Right cardiac atrium (tissue), 5 donors: Measurements from ENCODE around the gene DCHS2. TPM values are rescaled to one million over a fixed set of nuclear protein-coding genes. Genes with fewer than 3 reads are reported as not detected.

ENCODE experiments used
- ATAC-seq, 2 donors: fragments of 200-7000 bp; cut with Tn5 transposase; one replicate each; pipeline versions ENCODE4 v1.8.0 to v1.9.1; 2020; ENCODE audit warnings: moderate library complexity in 2 of 2, mild to moderate bottlenecking in 1 of 2
- DNase-seq, 3 donors: peaks; one replicate each; pipeline ENCODE4 v3.0.0-alpha.2; 2020
- H3K27ac ChIP-seq: one replicate; pipeline ENCODE4 v1.5.1; 2013; ENCODE audit warnings: mild to moderate bottlenecking, low read length, control low read depth, moderate library complexity
- H3K27me3 ChIP-seq: one replicate; pipeline ENCODE4 v1.6.1; 2013; ENCODE audit not compliant: control insufficient read depth, insufficient read depth
- H3K4me1 ChIP-seq: one replicate; pipeline ENCODE4 v1.6.1; 2013; ENCODE audit warnings: low read length; ENCODE audit not compliant: control insufficient read depth, insufficient read depth
- H3K4me3 ChIP-seq: one replicate; pipeline ENCODE4 v1.5.1; 2013; ENCODE audit warnings: low read length, control low read depth
- H3K9me3 ChIP-seq: one replicate; pipeline ENCODE4 v1.6.1; 2013; ENCODE audit warnings: low read length; ENCODE audit not compliant: control insufficient read depth
- WGBS: extraction: QIAGEN DNeasy Blood & Tissue Kit; methylation state at CpG from one replicate; pipeline ENCODE4 v1.1.7; 2013; 5-methylcytosine and 5-hydroxymethylcytosine counted together
- intact Hi-C, 4 donors: fragments of 100-400 bp; cut with DNase I; formaldehyde crosslinking; loops; one replicate each; pipeline versions ENCODE4 v1.11.0 to v1.14.0; 2022 to 2023
- polyA plus RNA-seq: library from polyadenylated mRNA; stranded (reverse); fragments of 200-250 nt; gene quantifications from one replicate; pipeline ENCODE4 v1.2.3, GENCODE V29; 2013
- total RNA-seq, 4 donors: library from RNA; stranded (reverse); fragmentation: NEBNext Ultra II Directional; extraction: Animal tissue kit (Norgen Biotek cat#: 25700); gene quantifications; one replicate each; pipeline ENCODE4 v1.2.1, GENCODE V29; 2021
- donor health status: healthy with polysubstance abuse.
- donor health status: DM: no; HTN: yes; CAD: no.
- donor health status: DM: no; HTN: no; CAD: no.
- donor health status: DM: no; HTN: yes; CAD: no; lungs with severe emphysema.
- donor health status: DM: yes; HTN: yes; CAD: no.

The DCHS2 gene
- total and polyA plus RNA-seq, 5 donors = not detected

DNA sequence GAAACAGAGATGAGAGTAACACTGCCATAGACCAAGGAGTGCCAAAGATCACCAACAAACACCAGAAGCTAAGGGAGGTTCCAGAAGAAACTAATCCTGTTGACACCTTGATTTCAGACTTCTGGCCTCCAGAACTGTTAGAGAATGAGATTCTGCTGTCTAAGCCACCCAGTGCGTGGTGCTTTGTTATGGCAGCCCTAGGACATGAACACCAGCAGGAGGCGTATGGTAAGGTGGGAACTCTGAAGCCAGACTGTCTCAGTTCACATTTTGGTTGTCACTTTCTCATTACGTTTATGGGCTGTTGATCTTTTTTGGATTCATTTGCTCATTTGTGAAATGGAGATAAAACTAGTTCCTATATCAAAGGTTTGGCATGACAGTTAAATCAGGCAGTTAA is 142.9 kb downstream of the DCHS2 start:
- Histone ChIP-seq H3K4me1 (no peaks in the 10 kb centered on the region), H3K27ac (no peak overlapping the region), H3K9me3 (no peaks in the 10 kb centered on the region), H3K4me3 (no peak overlapping the region), H3K27me3 (no peaks in the 10 kb centered on the region)
- intact Hi-C loops = no loop called here
- WGBS = 75% methylated on average over 3 of the region's 3 CpGs
- DNase-seq (no peak), ATAC-seq (no peak)

DNA sequence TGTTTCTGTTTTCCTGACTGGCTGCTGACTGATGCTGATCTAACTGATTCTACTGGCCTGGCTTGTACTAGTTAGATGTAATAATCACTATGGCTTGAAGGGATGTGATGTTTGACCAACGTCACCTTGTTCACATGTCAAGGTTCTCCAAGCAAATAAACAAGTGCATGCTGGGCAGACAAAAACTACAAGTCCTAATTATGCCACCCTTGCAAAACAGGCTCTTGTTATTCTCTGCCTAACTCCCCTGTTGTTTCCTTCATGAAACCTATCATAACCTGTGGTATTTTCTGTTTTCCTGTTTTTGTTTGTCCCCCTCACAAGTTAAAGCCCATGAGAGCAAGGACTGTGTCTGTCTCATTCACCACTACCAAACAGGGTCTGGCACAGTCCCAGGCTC is 146.2 kb downstream of the DCHS2 start:
- WGBS = 67% methylated on average over 1 of the region's 1 CpG
- Histone ChIP-seq H3K27ac (no peak overlapping the region), H3K4me1 (no peaks in the 10 kb centered on the region), H3K27me3 (no peaks in the 10 kb centered on the region), H3K4me3 (no peak overlapping the region), H3K9me3 (no peaks in the 10 kb centered on the region)
- no peak for DNase-seq
- intact Hi-C loops = no loop called here
- ATAC-seq = no peak

DNA sequence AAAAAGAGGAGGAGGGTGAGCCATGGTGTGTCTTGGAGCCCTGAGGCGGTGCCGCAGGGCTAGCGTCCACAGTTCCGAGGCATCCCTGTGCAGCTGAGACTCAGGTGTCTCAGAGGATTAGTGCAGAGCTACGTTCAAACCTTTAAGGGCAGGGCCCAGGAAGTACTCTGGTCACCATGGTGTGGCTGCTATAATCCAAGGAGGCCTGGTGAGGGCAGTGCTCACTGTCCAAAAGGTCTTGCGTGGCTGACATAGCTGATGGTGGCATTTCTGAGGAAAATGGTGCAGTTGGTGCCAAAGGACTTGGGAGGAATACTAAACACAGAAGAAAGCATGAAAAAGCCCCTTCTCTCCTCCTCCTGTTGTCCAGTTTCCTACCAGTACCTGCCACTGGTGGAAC is 146.9 kb downstream of the DCHS2 start:
- WGBS = 81% methylated on average over 6 of the region's 6 CpGs
- intact Hi-C loops = no loop called here

DNA sequence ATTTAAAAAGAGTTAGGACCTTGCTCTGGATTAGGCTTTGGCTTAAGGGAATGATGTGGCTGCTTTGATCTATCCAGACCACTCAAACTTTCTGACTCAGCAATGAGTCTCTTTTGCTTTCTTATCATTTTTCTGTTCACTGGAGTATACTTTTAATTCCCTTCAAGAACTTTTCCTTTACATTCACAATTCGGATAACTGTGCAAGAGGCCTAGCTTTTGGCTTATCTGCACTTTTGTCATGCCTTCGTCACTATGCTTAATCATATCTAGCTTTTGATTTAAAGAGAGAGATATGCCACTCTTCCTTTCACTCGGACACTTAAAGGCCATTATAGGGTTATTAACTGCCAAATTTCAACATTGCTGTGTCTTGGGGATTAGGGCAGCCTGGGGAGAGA is 147.9 kb downstream of the DCHS2 start:
- DNase-seq = no peak
- H3K4me3 ChIP-seq = no peak overlapping the region
- H3K4me1 ChIP-seq = no peaks in the 10 kb centered on the region
- no peaks in the 10 kb centered on the region for H3K27me3 ChIP-seq
- 37% methylated on average over 3 of the region's 3 CpGs for WGBS
- H3K9me3 ChIP-seq = no peaks in the 10 kb centered on the region
- no peak overlapping the region for H3K27ac ChIP-seq
- ATAC-seq = no peak
- intact Hi-C loops = no loop called here

More for the DNA sequence above, 146.9 kb downstream of the DCHS2 start:
- ATAC-seq (no peak), DNase-seq (no peak)
- Histone ChIP-seq H3K4me1 (no peaks in the 10 kb centered on the region), H3K4me3 (no peak overlapping the region), H3K27ac (no peak overlapping the region), H3K9me3 (no peaks in the 10 kb centered on the region), H3K27me3 (no peaks in the 10 kb centered on the region)

DNA sequence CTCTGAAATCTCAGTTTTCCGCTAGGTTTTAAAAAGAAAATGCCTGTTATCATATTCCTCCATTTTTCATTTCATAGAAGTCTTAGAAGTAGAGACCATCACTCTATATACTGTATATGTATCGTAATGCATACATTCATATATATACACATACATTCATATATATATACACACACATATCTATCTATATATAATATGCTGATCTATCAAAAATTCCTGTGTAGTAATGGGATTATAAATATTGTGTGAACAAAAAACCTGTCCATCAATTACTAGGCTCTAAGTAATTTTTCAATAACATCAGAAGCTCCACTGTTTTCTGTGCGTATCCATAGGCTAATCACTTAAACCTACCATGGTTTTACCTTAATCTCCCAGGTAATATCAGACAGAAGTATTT is 150.2 kb downstream of the DCHS2 start:
- no peaks in the 10 kb centered on the region for H3K27me3 ChIP-seq
- no peaks in the 10 kb centered on the region for H3K9me3 ChIP-seq
- WGBS = 94% methylated on average over 3 of the region's 3 CpGs
- no peak for DNase-seq
- no peak for ATAC-seq
- intact Hi-C loops = no loop called here
- no peak overlapping the region for H3K4me3 ChIP-seq
- no peak overlapping the region for H3K27ac ChIP-seq
- H3K4me1 ChIP-seq = no peaks in the 10 kb centered on the region

DNA sequence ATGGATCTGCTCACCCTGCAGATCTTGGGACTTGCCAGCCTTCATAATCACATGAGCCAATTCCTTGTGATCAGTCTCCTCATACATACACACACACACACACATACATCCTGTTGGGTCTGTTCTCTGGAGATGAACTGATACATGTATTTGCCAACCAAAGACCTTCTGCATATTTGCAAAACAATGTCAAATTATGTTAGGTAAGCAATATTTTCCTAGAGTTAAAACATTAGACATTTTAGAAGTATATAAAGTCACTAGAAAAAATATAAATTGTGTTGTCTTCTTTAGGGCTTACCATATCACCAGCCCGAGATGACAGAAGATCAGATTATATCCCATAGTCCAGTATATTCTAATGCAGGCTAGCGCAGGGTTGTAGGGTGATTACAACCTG is 156.0 kb downstream of the DCHS2 start:
- Histone ChIP-seq H3K9me3 (no peaks in the 10 kb centered on the region), H3K4me3 (no peak overlapping the region), H3K4me1 (no peaks in the 10 kb centered on the region), H3K27me3 (no peaks in the 10 kb centered on the region), H3K27ac (no peak overlapping the region)
- WGBS = 89% methylated on average over 2 of the region's 2 CpGs
- DNase-seq = no peak
- ATAC-seq = no peak
- intact Hi-C loops = no loop called here

DNA sequence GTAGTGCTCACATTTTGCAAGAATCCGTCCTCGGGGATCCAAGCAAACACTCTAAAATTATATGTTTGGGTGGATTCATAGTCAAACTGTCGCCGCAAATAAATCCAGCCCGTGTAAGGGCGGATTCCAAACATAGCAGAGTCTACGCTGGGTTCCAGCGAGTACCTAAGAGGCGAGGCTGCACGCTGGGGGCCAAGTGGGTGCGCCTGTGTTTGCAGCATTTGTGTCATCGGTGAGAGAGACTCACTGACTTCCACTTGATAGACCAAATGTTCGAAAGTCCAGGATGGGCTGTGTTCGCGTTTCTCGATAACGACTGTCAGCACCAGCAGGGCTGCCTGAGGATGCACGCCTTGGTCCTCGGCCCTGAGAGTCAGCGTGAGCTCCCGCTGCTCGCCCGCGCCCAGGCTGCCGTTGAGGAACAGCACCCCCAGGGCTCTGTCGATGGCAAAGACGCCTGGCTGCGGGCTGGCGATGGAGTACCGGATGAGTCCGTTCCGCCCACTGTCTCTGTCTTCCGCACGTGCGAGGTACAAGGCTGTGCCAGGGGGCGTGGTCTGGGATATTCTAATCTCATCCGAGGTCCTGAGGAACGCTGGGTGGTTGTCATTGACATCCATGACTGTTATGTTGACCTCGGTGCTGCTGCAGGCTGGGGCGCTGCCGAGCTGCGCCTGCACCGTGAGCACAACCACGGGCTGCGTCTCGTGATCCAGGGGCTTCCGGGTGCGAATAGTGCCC is 158.7 kb downstream of the DCHS2 start:
- H3K9me3 ChIP-seq = no peaks in the 10 kb centered on the region
- no peak overlapping the region for H3K27ac ChIP-seq
- peak; percentile 55 to 86 for ATAC-seq
- no peaks in the 10 kb centered on the region for H3K4me1 ChIP-seq
- 4% methylated on average over 48 of the region's 48 CpGs for WGBS
- DNase-seq = peak; percentile 24 to 66 (median 60)
- intact Hi-C loops = no loop called here
- H3K27me3 ChIP-seq = no peaks in the 10 kb centered on the region
- no peak overlapping the region for H3K4me3 ChIP-seq

DNA sequence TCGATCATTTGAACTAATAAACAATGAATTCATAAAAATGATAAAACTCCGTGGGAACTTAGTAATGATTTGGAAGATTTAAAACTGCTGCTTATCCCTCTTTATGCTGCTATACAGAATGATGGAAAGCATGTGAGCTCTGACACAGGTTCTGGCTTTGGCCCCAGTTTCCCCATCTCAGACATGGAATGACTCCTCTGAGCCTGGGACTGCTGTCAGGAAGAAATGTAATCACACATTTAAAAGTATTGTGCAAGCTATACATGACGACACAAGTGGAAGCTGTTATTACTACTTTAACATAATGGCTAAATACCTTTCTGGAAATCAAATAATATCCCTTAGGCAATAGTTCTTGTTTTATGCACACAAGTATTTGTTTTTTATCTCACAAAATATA is 161.7 kb downstream of the DCHS2 start:
- intact Hi-C loops = no loop called here
- Histone ChIP-seq H3K4me1 (no peaks in the 10 kb centered on the region), H3K4me3 (no peak overlapping the region), H3K9me3 (no peaks in the 10 kb centered on the region), H3K27me3 (no peaks in the 10 kb centered on the region), H3K27ac (no peak overlapping the region)
- ATAC-seq (peak in 1 of 2 donors; percentile 35), DNase-seq (peak in 1 of 3 donors; percentile 30)
- 43% methylated on average over 3 of the region's 3 CpGs for WGBS

DNA sequence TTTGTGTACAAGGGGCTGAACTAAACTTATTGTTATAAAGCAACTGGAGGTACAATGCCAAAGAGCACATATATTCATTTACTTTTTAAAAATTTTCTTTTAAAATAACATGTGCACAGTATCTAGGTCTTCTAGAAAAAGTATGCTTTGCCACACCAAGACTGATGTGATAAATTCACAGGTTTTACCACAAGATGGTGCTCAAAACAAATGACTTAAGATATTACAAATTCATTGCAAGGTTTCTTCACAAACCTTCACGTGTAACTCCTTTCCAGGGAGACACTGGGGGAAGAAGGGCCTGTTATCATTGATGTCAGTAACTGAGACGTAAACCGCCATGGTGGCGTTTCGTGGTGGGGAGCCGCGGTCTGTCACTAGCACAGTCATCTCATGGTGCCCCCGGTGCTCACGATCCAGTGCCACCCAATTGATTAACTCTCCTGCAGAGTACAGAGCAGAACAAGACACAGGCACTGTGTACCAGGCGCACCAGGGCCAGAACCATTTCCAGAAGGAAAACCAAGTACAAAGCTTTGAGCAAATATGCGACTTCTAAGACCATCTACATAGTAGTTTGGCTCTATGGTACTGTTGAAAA is 162.2 kb downstream of the DCHS2 start:
- H3K27me3 ChIP-seq = no peaks in the 10 kb centered on the region
- ATAC-seq (peak in 1 of 2 donors; percentile 40), DNase-seq (peak in 1 of 3 donors; percentile 38)
- H3K9me3 ChIP-seq = no peaks in the 10 kb centered on the region
- WGBS = 51% methylated on average over 11 of the region's 11 CpGs
- H3K4me3 ChIP-seq = no peak overlapping the region
- no peak overlapping the region for H3K27ac ChIP-seq
- intact Hi-C loops = no loop called here
- no peaks in the 10 kb centered on the region for H3K4me1 ChIP-seq

DNA sequence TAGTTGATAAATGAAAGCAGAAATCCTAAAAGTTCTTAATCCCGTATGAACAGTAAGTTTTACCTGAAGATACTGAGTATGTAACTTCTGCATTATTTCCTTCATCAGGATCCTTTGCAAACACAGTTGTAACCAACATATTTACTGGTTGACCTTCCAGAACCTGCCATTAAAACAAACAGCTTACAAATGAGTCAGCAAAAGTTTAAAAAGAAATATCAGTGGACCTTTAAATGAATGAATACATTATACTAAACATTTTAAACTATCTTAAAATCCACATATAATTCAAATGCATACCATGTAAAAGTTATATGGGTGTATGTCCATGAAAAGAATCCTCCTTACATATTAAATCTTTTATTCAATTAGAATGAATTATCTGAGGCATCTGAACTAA is 163.6 kb downstream of the DCHS2 start:
- WGBS = 70% methylated on average over 1 of the region's 1 CpG
- no peak overlapping the region for H3K4me3 ChIP-seq
- no peak for ATAC-seq
- H3K4me1 ChIP-seq = no peaks in the 10 kb centered on the region
- no peaks in the 10 kb centered on the region for H3K9me3 ChIP-seq
- DNase-seq = no peak
- no peaks in the 10 kb centered on the region for H3K27me3 ChIP-seq
- no peak overlapping the region for H3K27ac ChIP-seq
- intact Hi-C loops = no loop called here

DNA sequence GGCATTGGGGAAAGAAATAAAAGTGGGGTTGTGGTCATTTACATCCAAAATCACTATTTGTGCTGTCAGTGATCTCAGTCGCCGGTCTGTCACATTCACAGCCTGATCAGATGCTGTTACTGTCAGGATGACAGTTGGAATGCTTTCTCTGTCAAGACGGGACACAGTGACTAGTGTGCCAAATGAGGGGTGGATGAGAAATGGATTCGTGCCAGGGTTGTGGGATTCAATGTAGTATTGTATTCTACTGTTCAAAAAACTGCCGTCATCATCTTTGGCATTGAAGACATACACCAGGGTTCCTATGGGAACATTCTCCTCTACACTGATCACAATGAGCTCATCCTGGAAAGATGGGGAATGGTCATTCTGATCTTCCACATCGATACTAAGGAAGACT is 171.1 kb downstream of the DCHS2 start:
- Histone ChIP-seq H3K9me3 (no peaks in the 10 kb centered on the region), H3K27ac (no peak overlapping the region), H3K4me3 (no peak overlapping the region), H3K27me3 (no peaks in the 10 kb centered on the region), H3K4me1 (no peaks in the 10 kb centered on the region)
- WGBS = 45% methylated on average over 6 of the region's 6 CpGs
- DNase-seq (no peak), ATAC-seq (no peak)
- intact Hi-C loops = no loop called here
